ENCODE measurements around the gene RTL9.
A peak's percentile ranks its signal among the peaks of the same experiment; 100 is the strongest.

The RTL9 gene

GRCh38 chrX:110341189-110342035 lies 17.2 kb upstream of the RTL9 start:
- peak; percentile 59 for DNase-seq (ENCODE audit: low read depth)

DNA sequence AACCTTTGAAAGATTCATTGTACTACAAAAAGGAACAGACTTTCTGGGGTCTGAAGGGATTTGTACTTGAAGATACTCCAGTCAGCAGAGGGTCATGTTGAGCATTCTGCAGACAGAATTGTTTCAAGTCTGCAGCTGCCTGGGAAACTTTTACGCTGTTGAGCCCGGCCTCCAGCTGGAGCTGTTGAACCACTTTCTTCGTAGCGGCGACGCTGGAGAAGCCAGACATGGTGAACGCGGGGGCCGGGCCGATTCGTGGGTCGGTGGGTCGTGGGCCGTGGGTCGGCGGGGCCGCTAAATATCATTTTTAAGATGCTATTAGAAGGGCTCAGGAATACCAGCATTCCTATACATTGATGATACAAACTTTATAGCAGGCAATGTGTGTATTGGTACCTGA lies 12.0 kb upstream of the RTL9 start:
- DNase-seq (ENCODE audit: low read depth): no peak

DNA sequence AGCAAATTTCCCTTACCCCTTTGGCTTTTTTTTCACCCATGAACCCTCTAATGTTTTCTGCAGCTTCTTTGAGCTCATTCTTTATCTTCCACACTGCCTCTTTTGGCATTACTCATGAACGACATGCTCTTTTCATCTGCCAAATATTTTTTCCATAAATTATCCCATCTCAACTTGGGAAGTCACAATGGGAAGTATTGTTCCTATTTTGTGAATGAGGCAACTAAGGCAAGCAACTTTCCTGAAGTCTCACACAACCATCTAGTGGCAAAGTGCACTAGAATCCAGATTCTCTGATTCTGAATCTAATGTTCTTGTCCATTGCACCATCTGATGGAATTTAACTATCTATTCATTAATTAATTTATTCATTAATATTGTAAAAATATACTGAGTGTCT lies 625 bp downstream of the RTL9 start:
- no peak for DNase-seq (ENCODE audit: low read depth)

DNA sequence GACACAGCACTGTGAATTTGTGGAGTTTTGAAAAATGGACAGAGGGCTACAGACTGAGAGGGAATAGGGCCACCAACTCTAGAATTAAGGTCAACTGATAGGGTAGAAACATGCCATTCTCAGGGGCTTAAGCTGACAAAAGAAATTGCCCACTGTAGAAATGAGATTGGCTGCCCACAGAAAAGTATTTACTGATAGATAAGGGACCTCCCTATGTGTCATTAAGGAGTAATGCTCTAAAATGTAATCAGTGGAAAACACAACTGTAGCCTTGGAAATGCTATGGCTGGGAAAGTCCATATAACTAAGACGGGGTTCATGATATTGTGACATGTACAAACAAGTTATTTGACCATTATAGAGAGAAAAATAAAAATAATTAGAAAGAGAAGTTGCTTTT lies 4.6 kb downstream of the RTL9 start:
- DNase-seq (ENCODE audit: low read depth): no peak

DNA sequence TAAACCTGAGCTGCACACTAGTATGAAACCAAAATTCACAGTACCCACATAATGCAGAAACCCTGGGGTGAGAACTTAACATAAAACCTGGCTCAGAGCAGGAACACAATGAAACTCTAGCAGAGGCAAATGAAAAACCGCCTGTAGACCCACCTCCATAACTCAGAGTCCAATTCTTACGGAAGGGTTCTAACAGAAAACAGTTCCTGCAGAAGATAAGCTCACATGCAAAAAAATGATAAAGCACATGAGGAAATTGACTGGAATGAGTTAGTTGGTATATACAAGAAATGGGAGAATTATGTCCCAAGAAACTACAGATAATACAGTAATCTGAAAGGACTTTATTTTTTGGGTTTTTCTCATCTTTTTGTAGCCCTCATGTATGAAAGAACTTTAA lies 14.7 kb downstream of the RTL9 start:
- DNase-seq (ENCODE audit: low read depth): no peak

- no peak for DNase-seq (ENCODE audit: low read depth)
Measured at GRCh38 chrX:110374559-110374958, 15.9 kb downstream of the RTL9 start.

DNA sequence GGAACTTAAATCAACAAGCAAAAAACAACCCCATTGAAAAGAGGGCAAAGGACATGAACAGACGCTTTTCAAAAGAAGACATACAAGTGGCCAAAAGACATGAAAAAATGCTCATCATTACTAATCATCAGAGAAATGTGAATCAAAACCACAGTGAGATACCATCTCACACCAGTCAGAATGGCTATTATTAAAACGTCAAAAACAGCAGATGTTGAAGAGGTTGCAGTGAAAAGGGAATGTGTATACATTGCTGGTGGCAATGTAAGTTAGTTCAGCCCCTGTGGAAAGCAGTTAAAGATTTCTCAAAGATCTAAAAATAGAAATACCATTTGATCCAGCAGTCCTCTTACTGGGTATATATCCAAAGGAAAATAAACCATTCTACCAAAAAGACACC lies 22.6 kb downstream of the RTL9 start:
- DNase-seq (ENCODE audit: low read depth): no peak

DNA sequence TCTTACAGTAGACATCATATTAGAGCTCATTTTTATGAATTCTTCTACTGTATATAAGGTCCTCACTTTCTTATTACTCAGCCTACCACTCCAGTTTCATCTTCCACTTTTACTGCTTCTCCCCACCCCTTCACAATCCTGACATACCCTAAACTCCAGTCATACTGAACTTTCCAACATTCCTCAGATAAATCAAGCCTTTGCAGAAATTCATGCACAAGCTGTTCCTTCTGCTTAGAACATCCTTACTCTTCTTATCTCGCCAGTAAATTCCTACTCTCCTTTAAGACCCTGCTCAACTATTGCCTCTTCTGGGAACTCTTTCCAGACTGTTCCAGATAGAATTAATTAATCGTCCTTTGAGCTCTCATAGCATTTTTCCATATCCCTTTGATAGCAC lies 24.8 kb downstream of the RTL9 start:
- no peak for DNase-seq (ENCODE audit: low read depth)

- DNase-seq (ENCODE audit: low read depth): no peak
Measured at GRCh38 chrX:110384490-110384889, 25.8 kb downstream of the RTL9 start.

DNA sequence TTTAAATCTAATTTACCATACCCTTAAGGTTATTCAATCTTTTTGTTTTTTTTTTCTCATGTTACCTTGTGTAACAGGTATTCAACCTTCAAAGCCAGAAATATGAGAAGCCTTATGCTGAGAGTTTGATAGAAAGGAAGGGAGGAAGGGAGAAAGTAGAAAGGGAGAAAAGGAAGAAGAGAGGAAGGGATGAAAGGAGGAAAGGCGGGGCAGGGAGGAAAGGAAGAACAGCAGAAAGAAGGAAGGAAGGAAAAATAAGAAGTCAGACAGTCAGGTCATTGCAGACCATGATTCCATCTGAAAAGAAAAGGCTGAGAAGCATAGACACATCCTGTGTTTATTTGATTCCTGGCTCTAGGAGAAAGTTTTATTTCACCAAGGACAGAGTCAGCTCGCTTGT lies 30.9 kb downstream of the RTL9 start:
- no peak for DNase-seq (ENCODE audit: low read depth)

- DNase-seq (ENCODE audit: low read depth): no peak
Measured at GRCh38 chrX:110391086-110391485, 32.4 kb downstream of the RTL9 start.

DNA sequence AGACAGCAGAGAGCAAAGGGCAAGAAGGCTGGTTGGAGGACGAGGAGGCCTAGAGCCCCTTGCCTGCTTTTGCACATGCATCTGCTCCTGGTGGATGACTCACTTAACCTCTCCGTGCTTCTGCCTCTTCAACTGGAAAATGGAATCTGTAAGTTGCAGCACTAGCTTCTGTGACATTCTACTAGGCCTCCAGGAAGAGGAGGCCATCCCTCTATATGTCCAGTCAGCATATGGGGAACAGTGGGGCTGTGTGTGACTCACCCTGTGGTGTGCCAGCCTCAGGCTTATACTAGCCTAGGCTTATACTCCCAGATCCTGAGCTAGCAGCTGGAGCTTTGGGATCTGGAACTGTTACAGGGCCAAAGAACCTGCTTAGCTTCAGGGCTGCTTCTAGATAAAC lies 36.0 kb downstream of the RTL9 start:
- no peak for DNase-seq (ENCODE audit: low read depth)

- DNase-seq (ENCODE audit: low read depth): no peak
Measured at GRCh38 chrX:110395877-110396276, 37.2 kb downstream of the RTL9 start.

GRCh38 chrX:110396735-110397134 lies 38.1 kb downstream of the RTL9 start:
- no peak for DNase-seq (ENCODE audit: low read depth)

DNA sequence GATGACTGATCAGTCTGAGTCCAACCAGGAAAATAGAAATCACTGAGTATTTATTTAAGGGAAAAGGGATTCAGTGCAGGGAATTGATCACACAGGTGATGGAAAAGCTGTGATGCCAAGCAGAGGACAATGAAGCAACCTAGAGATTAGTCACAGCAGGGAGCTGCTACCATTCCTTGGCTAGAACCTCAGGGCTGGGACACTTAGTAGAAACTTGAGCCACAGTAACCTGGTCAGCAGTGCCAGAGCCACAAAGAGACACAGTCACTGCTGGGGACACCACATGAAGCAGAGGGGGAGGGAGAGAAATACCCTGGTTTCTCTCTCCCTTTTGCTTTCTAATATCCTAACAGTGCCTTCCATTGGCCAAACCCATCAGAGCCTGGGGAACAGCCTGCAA lies 38.7 kb downstream of the RTL9 start:
- no peak for DNase-seq (ENCODE audit: low read depth)

- DNase-seq (ENCODE audit: low read depth): no peak
Measured at GRCh38 chrX:110397904-110398303, 39.3 kb downstream of the RTL9 start.

GRCh38 chrX:110399497-110399896 lies 40.8 kb downstream of the RTL9 start:
- DNase-seq (ENCODE audit: low read depth): no peak

DNA sequence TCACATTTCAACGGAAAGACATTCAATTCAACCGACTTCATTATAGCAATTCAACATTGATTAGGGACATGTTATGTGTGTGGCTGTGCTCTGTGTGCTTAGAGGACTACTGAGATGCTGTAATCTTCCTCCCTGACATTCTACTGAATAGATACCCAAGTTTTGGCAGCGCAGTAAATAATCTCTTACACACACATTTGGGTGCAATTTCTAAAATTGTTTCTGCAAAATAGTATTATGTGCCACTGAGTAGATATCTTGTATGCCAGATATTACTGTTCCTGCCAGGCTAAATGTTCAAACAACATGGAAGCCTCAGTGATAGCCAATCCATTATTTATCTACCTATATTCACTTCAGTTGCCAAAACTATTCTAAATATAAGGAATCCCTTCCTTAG lies 41.3 kb downstream of the RTL9 start:
- DNase-seq (ENCODE audit: low read depth): no peak

DNA sequence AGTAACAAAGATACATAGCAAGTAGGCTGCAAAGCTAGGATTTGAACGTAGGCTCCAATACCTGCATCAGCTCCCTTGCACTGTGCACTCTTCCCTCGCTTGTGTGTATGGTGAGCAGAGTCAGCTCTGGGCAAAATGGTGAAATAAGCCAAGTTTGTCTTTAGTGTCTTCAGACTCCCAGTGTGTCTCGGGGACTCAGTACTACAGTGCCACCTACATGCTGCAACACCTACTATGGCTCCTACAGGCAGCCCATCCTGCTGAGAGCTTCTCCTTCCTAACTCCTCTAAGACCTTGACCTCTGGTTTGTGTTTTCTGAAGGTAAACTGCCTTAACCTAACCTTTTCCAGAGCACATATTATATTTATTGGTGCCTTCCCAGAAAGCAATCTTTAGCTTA lies 42.5 kb downstream of the RTL9 start:
- DNase-seq (ENCODE audit: low read depth): no peak

GRCh38 chrX:110402091-110402849 lies 43.6 kb downstream of the RTL9 start:
- DNase-seq (ENCODE audit: low read depth): no peak

DNA sequence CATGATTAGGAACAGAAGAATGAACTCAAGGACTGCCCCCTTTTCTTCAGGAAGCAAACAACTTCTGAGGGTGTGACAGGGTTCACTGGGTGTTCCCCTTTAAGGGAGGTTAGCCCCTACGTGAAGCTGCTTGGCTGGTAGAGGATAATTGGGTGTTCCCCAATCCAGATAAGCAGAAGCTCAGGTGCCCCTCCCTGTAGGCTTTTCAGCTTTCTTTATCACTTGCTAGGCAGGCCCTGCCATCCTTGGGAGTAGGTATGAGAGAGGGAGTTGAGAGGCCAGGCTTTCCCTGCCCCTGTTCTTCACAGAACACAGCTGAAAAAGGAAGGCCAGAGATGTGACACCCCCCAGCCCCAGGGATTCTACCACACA lies 44.2 kb downstream of the RTL9 start:
- no peak for DNase-seq (ENCODE audit: low read depth)

- DNase-seq (ENCODE audit: low read depth): no peak
Measured at GRCh38 chrX:110403441-110404238, 45.0 kb downstream of the RTL9 start.

DNA sequence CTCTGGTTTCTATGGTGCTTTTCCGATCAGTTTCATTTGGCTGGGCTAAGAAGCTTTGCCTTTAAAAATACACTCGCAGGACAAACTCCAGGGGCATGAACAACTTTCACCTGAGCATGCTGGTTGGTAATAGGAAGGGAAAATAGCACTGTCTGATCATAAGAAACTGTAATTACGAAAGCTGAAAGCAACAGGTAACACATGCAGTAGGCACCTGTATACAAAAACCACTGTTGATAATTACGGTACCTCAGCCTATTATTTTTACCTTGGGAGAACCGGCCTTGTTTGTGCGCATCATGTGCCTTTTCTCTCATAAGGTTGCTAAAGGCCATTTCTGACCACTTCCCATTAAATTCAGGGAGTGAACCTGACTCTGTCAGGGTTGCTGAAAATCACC lies 45.7 kb downstream of the RTL9 start:
- DNase-seq (ENCODE audit: low read depth): no peak
